CD8-positive, alpha-beta memory T cell (primary cell): ENCODE measurements around the gene GNG14. TPM values are rescaled to one million over a fixed set of nuclear protein-coding genes. Genes with fewer than 3 reads are reported as not detected.

ENCODE experiments used
- CTCF ChIA-PET: fragments of 350-600 bp; sonication (Branson Sonifier 250); formaldehyde crosslinking; loops from one replicate; lab custom pipeline; 2021; ENCODE audit warnings: antibody characterized with exemption; lab: Charles Lee
- POLR2A ChIA-PET: fragments of 350-600 bp; sonication (Branson Sonifier 250); formaldehyde crosslinking; loops from one replicate; lab custom pipeline; 2021; ENCODE audit warnings: antibody characterized with exemption; lab: Charles Lee
- DNase-seq, 5 donors: peaks; one replicate each; pipeline versions ENCODE4 v3.0.0 to v3.0.0-alpha.2; 2020 to 2022; ENCODE audit warnings: mixed read lengths in 1 of 5
- H3K27ac ChIP-seq: one replicate; pipeline ENCODE4 v1.7.0; 2013; ENCODE audit warnings: low read depth, mild to moderate bottlenecking, low read length, moderate library complexity
- H3K27me3 ChIP-seq: 2 replicates; pipeline ENCODE4 v1.7.0; 2013; ENCODE audit warnings: low read length, mild to moderate bottlenecking; ENCODE audit not compliant: insufficient read depth, poor library complexity, severe bottlenecking
- H3K36me3 ChIP-seq: 2 replicates; pipeline ENCODE4 v1.7.0; 2013; ENCODE audit warnings: mild to moderate bottlenecking, low read length, moderate library complexity; ENCODE audit not compliant: insufficient read depth
- H3K4me1 ChIP-seq: 2 replicates; pipeline ENCODE4 v1.7.0; 2013; ENCODE audit warnings: mild to moderate bottlenecking, low read length, moderate library complexity; ENCODE audit not compliant: insufficient read depth
- H3K4me3 ChIP-seq: 2 replicates; pipeline ENCODE4 v1.7.0; 2013; ENCODE audit warnings: mild to moderate bottlenecking, low read length
- H3K9me3 ChIP-seq: 2 replicates; pipeline ENCODE4 v1.7.0; 2013; ENCODE audit warnings: mild to moderate bottlenecking, low read length
- H3K27ac Mint-ChIP-seq, 8 donors: one replicate each; pipeline ENCODE4 v1.8.0; 2020 to 2021; ENCODE audit warnings: mixed read lengths in 8 of 8, mild to moderate bottlenecking in 6 of 8, inconsistent platforms in 3 of 8, moderate library complexity in 3 of 8
- H3K27me3 Mint-ChIP-seq, 2 donors: one replicate each; pipeline ENCODE4 v1.8.0; 2020 to 2021; ENCODE audit warnings: mixed read lengths in 2 of 2, mild to moderate bottlenecking in 1 of 2, moderate library complexity in 1 of 2
- H3K36me3 Mint-ChIP-seq, 3 donors: one replicate each; pipeline ENCODE4 v1.8.0; 2020 to 2021; ENCODE audit warnings: mixed read lengths in 3 of 3, inconsistent platforms in 1 of 3, mild to moderate bottlenecking in 1 of 3
- H3K4me1 Mint-ChIP-seq, 3 donors: one replicate each; pipeline ENCODE4 v1.8.0; 2020 to 2021; ENCODE audit warnings: mixed read lengths in 3 of 3, inconsistent platforms in 1 of 3, mild to moderate bottlenecking in 1 of 3
- H3K4me3 Mint-ChIP-seq, 7 donors: one replicate each; pipeline ENCODE4 v1.8.0; 2020 to 2021; ENCODE audit warnings: mixed read lengths in 7 of 7, mild to moderate bottlenecking in 6 of 7, moderate library complexity in 4 of 7, inconsistent platforms in 2 of 7
- H3K9me3 Mint-ChIP-seq, 5 donors: one replicate each; pipeline ENCODE4 v1.8.0; 2020 to 2022; ENCODE audit warnings: mixed read lengths in 5 of 5, mild to moderate bottlenecking in 3 of 5, moderate library complexity in 2 of 5, inconsistent platforms in 1 of 5
- polyA plus RNA-seq: library from polyadenylated mRNA; unstranded; fragments of 300-500 nt; fragmentation: Illumina TruSeq; gene quantifications from one replicate; pipeline ENCODE4 v1.2.3, GENCODE V29; 2021
- total RNA-seq, 2 experiments: library from RNA; stranded (reverse); gene quantifications; one replicate each; pipeline ENCODE4 v1.2.3, GENCODE V29; 2021

The GNG14 gene
- total and polyA plus RNA-seq, 3 experiments from 2014 or later: not detected

GRCh38 chr19:12668346-12668745 lies 19.5 kb upstream of the GNG14 start:
- ChIA-PET POLR2A (interaction anchor here (0.5 to 2.2 kb wide), 4 partner anchors 54 to 1903 kb away, joined by 3 to 12 read pairs (median 3); partner anchors contain the start of genes TRIR, ZNF490 and ZNF791), CTCF (interaction anchor here (0.9 to 5.7 kb wide), 6 partner anchors 10 to 179 kb away, joined by 3 to 32 read pairs (median 3); partner anchors contain the start of gene DHPS)
- Mint-ChIP-seq H3K9me3 (no peaks in the 10 kb centered on the region), H3K4me3 (peak overlapping the region; percentile 87 to 99 (median 95)), H3K36me3 (peaks cover 2 to 54% (median 4%) of the 10 kb centered on the region in 3 donors), H3K27me3 (no peaks in the 10 kb centered on the region), H3K4me1 (peaks cover 48 to 64% (median 52%) of the 10 kb centered on the region in 3 donors), H3K27ac (peak overlapping the region; percentile 99 to 100 (median 100))
- Histone ChIP-seq H3K4me1 (peaks cover 43% of the 10 kb centered on the region), H3K27ac (peak overlapping the region; percentile 86), H3K4me3 (peak overlapping the region; percentile 71), H3K9me3 (no peaks in the 10 kb centered on the region), H3K36me3 (no peaks in the 10 kb centered on the region), H3K27me3 (no peaks in the 10 kb centered on the region)
- DNase-seq: no peak

GRCh38 chr19:12668932-12669269 lies 18.9 kb upstream of the GNG14 start:
- Mint-ChIP-seq H3K36me3 (peaks cover 2 to 54% (median 4%) of the 10 kb centered on the region in 3 donors), H3K27ac (peak overlapping the region; percentile 99 to 100 (median 100)), H3K4me3 (peak overlapping the region; percentile 87 to 99 (median 95)), H3K4me1 (peaks cover 48 to 64% (median 52%) of the 10 kb centered on the region in 3 donors), H3K27me3 (no peaks in the 10 kb centered on the region), H3K9me3 (no peaks in the 10 kb centered on the region)
- peak; percentile 64 to 82 (median 68) for DNase-seq
- ChIA-PET POLR2A (interaction anchor here (0.5 to 2.2 kb wide), 10 partner anchors 13 to 1904 kb away, joined by 3 to 12 read pairs (median 3); partner anchors contain the start of genes DHPS, GCDH, RNASEH2A and TRIR), CTCF (interaction anchor here (0.6 to 2.5 kb wide), 8 partner anchors 10 to 179 kb away, joined by 3 to 8 read pairs (median 3); partner anchors contain the start of gene DHPS)
- Histone ChIP-seq H3K27me3 (no peaks in the 10 kb centered on the region), H3K9me3 (no peaks in the 10 kb centered on the region), H3K36me3 (peaks cover 3% of the 10 kb centered on the region), H3K4me1 (peaks cover 43% of the 10 kb centered on the region), H3K27ac (peak overlapping the region; percentile 86), H3K4me3 (peak overlapping the region; percentile 71)

- peaks cover 42% of the 10 kb centered on the region for H3K4me1 ChIP-seq
- peaks cover 9% of the 10 kb centered on the region for H3K36me3 ChIP-seq
- POLR2A ChIA-PET: interaction anchor here (0.5 to 2.2 kb wide), 12 partner anchors 12 to 1089 kb away, joined by 3 to 12 read pairs (median 3); partner anchors contain the start of genes DHPS, FBXW9, GCDH and JUNB
- H3K4me3 Mint-ChIP-seq: peak overlapping the region; percentile 87 to 99 (median 95)
- H3K4me1 Mint-ChIP-seq: peaks cover 50 to 64% (median 52%) of the 10 kb centered on the region in 3 donors
- DNase-seq: peak; percentile 63 to 84 (median 74)
- H3K27me3 Mint-ChIP-seq: no peaks in the 10 kb centered on the region
- H3K27ac Mint-ChIP-seq: peak overlapping the region; percentile 99 to 100 (median 100)
- H3K9me3 Mint-ChIP-seq: no peaks in the 10 kb centered on the region
- H3K36me3 Mint-ChIP-seq: peaks cover 4 to 55% (median 5%) of the 10 kb centered on the region in 3 donors
- H3K27ac ChIP-seq: peak overlapping the region; percentile 86
- H3K9me3 ChIP-seq: no peaks in the 10 kb centered on the region
- CTCF ChIA-PET: interaction anchor here (0.6 to 2.5 kb wide), 8 partner anchors 9 to 127 kb away, joined by 3 to 8 read pairs (median 3); partner anchors contain the start of gene DHPS
- H3K4me3 ChIP-seq: peak overlapping the region; percentile 71
- no peaks in the 10 kb centered on the region for H3K27me3 ChIP-seq
Observed at GRCh38 chr19:12669270-12670158, 18.3 kb upstream of the GNG14 start.

- POLR2A ChIA-PET: interaction anchor here (0.9 to 2.2 kb wide), 4 partner anchors 26 to 136 kb away, joined by 3 to 12 read pairs (median 4); partner anchors contain the start of genes FBXW9, RNASEH2A, ZNF490 and ZNF791
- Mint-ChIP-seq H3K4me1 (peaks cover 45 to 56% (median 46%) of the 10 kb centered on the region in 3 donors), H3K27me3 (no peaks in the 10 kb centered on the region), H3K9me3 (no peaks in the 10 kb centered on the region), H3K36me3 (peaks cover 4 to 54% (median 6%) of the 10 kb centered on the region in 3 donors), H3K4me3 (peak overlapping the region; percentile 87 to 99 (median 95)), H3K27ac (peak overlapping the region; percentile 42 to 100 (median 100))
- H3K36me3 ChIP-seq: peaks cover 12% of the 10 kb centered on the region
- H3K9me3 ChIP-seq: no peaks in the 10 kb centered on the region
- H3K27me3 ChIP-seq: no peaks in the 10 kb centered on the region
- peak overlapping the region; percentile 86 for H3K27ac ChIP-seq
- peaks cover 34% of the 10 kb centered on the region for H3K4me1 ChIP-seq
- DNase-seq: no peak
- CTCF ChIA-PET: interaction anchor here (0.7 to 4.3 kb wide), 8 partner anchors 11 to 110 kb away, joined by 3 to 19 read pairs (median 6); partner anchors contain the start of gene DHPS
- peak overlapping the region; percentile 71 for H3K4me3 ChIP-seq
Observed at GRCh38 chr19:12670159-12670928, 17.5 kb upstream of the GNG14 start.

- Mint-ChIP-seq H3K9me3 (no peaks in the 10 kb centered on the region), H3K36me3 (peaks cover 4 to 68% (median 11%) of the 10 kb centered on the region in 3 donors), H3K27ac (peak overlapping the region in 2 of 8 donors; percentile 51 to 58), H3K4me1 (peaks cover 37 to 49% (median 38%) of the 10 kb centered on the region in 3 donors), H3K27me3 (no peaks in the 10 kb centered on the region), H3K4me3 (no peak overlapping the region)
- Histone ChIP-seq H3K36me3 (peaks cover 34% of the 10 kb centered on the region), H3K27ac (no peak overlapping the region), H3K9me3 (no peaks in the 10 kb centered on the region), H3K4me3 (no peak overlapping the region), H3K27me3 (no peaks in the 10 kb centered on the region), H3K4me1 (peaks cover 30% of the 10 kb centered on the region)
- ChIA-PET POLR2A (interaction anchor here (0.9 kb wide), 1 partner anchor 12 kb away, joined by 3 read pairs; no protein-coding TSS in a partner anchor), CTCF (interaction anchor here (0.6 to 4.3 kb wide), 12 partner anchors 8 to 109 kb away, joined by 3 to 19 read pairs (median 5); partner anchors contain the start of genes DHPS and GET3)
- no peak for DNase-seq
Observed at GRCh38 chr19:12672744-12673143, 15.1 kb upstream of the GNG14 start.

- Mint-ChIP-seq H3K36me3 (peaks cover 4 to 73% (median 18%) of the 10 kb centered on the region in 3 donors), H3K27ac (no peak overlapping the region)
- POLR2A ChIA-PET: no interaction called here
Observed at GRCh38 chr19:12675399-12675798, 12.4 kb upstream of the GNG14 start.

GRCh38 chr19:12675940-12676339 lies 11.9 kb upstream of the GNG14 start:
- CTCF ChIA-PET: interaction anchor here (1.0 to 5.3 kb wide), 11 partner anchors 10 to 215 kb away, joined by 3 to 32 read pairs (median 3); partner anchors contain the start of genes GCDH, MAN2B1 and WDR83
- POLR2A ChIA-PET: no interaction called here
- H3K4me1 ChIP-seq: peaks cover 19% of the 10 kb centered on the region
- no peaks in the 10 kb centered on the region for H3K9me3 ChIP-seq
- no peaks in the 10 kb centered on the region for H3K27me3 ChIP-seq
- Mint-ChIP-seq H3K27me3 (no peaks in the 10 kb centered on the region), H3K27ac (peak overlapping the region in 4 of 8 donors; percentile 40 to 89 (median 51)), H3K4me1 (peaks cover 17 to 35% (median 26%) of the 10 kb centered on the region in 3 donors), H3K9me3 (no peaks in the 10 kb centered on the region), H3K4me3 (peak overlapping the region in 1 of 7 donors; percentile 90), H3K36me3 (peaks cover 5 to 74% (median 18%) of the 10 kb centered on the region in 3 donors)
- no peak for DNase-seq
- peaks cover 55% of the 10 kb centered on the region for H3K36me3 ChIP-seq
- no peak overlapping the region for H3K4me3 ChIP-seq
- H3K27ac ChIP-seq: no peak overlapping the region

More at GRCh38 chr19:12675399-12675798, 12.4 kb upstream of the GNG14 start:
- Histone ChIP-seq H3K27me3 (no peaks in the 10 kb centered on the region), H3K27ac (no peak overlapping the region), H3K36me3 (peaks cover 55% of the 10 kb centered on the region), H3K9me3 (no peaks in the 10 kb centered on the region), H3K4me3 (no peak overlapping the region), H3K4me1 (peaks cover 22% of the 10 kb centered on the region)
- DNase-seq: no peak
- no peak overlapping the region for H3K4me3 Mint-ChIP-seq
- H3K27me3 Mint-ChIP-seq: no peaks in the 10 kb centered on the region
- H3K4me1 Mint-ChIP-seq: peaks cover 20 to 38% (median 27%) of the 10 kb centered on the region in 3 donors
- no peaks in the 10 kb centered on the region for H3K9me3 Mint-ChIP-seq
- CTCF ChIA-PET: interaction anchor here (1.2 to 2.1 kb wide), 4 partner anchors 108 to 215 kb away, joined by 3 to 6 read pairs (median 5); partner anchors contain the start of gene GCDH
